HG03575 (cell line): ENCODE measurements around the gene TMEM86A.

Source experiments
- ATAC-seq: cut with Tn5 transposase; IDR thresholded peaks from one replicate; pipeline ENCODE4 v1.9.1; 2021; ENCODE audit not compliant: unreplicated experiment, insufficient number of reproducible peaks, low FRiP score; ENCODE audit errors: extremely low read depth

TMEM86A gene

GRCh38 chr11:18697576-18697975 lies 1.0 kb upstream of the TMEM86A start:
- ATAC-seq = no peak

DNA sequence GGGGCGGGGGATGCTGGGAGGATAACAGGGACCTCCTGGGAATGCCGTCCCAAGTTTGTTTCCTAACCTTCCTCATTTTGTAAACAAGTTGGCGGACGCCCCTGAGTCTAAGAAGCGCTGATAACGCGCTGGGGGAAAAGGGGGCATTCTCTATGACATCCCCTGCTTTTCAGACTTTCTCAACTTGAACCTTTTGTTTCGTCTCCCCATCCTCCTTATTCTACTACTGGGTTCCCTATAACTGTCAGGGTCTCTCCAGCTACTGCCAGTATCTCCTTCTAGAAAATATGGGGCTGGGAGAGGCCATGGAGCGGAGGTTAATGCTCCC lies 654 bp downstream of the TMEM86A start:
- no peak for ATAC-seq

- no peak for ATAC-seq
These were observed 1.3 kb downstream of the TMEM86A start for GRCh38 chr11:18699848-18700261.

DNA sequence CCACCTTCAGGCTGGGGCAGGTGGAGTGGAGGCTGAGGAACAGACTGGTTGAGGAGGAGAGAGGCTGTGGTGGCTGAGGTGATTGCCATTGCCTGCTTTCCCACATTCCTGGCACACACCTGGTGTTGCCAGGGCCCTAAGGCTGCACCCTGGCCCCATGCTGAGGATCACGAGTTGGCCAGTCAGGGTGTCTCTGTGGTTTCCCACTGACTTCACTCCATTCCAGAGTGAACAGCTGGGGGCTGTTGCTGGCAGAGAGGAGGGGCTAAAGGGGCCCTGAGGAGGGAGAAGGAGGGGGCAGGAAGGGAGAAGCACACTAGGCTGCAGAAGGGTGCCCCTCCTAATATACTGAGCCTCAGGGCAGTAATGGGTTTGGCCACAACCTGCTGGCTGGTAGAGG lies 1.8 kb downstream of the TMEM86A start:
- no peak for ATAC-seq

DNA sequence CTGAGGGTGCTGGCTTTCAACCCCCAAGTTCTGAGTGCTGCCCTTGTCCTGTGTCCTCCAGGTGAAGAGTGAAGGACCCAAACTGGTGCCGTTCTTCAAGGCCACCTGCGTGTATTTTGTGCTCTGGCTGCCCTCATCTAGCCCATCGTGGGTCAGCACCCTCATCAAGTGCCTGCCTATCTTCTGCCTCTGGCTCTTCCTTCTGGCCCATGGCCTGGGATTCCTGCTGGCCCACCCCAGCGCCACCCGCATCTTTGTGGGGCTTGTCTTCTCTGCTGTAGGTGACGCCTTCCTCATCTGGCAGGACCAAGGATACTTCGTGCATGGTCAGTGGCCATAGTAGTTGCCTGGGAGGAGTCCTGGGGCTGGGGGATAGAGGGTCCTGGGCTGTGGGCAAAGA lies 2.3 kb downstream of the TMEM86A start:
- ATAC-seq = no peak

DNA sequence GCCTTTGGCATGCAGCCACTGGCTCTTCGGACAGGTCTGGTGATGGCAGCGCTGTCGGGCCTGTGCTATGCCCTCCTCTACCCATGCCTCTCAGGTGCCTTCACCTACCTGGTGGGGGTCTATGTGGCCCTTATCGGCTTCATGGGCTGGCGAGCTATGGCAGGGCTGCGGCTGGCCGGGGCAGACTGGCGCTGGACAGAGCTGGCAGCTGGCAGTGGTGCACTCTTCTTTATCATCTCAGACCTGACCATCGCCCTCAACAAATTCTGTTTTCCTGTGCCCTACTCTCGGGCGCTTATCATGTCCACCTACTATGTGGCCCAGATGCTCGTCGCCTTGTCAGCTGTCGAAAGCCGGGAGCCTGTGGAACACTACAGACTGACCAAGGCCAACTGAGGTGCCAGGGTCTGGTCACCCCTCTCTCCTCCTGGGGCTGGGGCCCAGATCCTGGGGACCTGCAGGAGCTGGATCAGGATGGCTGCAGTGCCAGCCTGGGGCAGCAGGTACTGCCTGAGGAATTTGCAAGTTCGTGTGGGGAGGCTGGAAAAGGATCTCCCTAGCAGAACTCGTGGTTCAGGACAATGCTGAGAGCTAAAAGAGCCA lies 3.1 kb downstream of the TMEM86A start:
- ATAC-seq = no peak

- no peak for ATAC-seq
These were observed 4.6 kb downstream of the TMEM86A start for GRCh38 chr11:18703001-18703763.

GRCh38 chr11:18704045-18704645 lies 5.6 kb downstream of the TMEM86A start:
- no peak for ATAC-seq

GRCh38 chr11:18704698-18705097 lies 6.1 kb downstream of the TMEM86A start:
- ATAC-seq = no peak

GRCh38 chr11:18705651-18706281 lies 7.2 kb downstream of the TMEM86A start:
- ATAC-seq = no peak

- no peak for ATAC-seq
These were observed 8.0 kb downstream of the TMEM86A start for GRCh38 chr11:18706330-18707243.

DNA sequence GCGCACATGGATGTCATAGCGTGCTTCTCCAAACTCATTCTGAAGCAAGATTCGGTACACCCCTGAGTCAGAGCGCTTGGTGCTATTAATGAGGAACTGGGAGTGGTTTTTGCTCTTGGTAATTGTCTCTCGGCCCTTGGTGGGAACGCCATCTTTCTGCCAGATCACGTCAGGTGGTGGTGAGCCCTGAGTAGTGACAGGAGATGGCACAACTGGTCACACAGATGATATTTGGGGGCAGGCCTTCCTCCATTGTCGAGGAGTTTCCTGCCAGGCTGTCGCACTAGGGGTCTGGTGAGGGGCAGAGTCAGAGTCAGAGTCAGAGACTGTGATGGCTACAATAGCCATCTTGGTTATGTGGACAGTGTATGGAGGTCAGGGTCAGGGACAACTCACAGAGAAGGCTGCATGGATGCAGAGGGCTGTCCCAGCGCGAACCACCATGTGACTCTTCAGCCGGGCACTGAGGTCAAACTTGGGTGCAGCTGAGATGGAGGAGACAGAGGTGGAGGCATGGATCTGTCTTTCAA lies 9.3 kb downstream of the TMEM86A start:
- ATAC-seq = no peak

DNA sequence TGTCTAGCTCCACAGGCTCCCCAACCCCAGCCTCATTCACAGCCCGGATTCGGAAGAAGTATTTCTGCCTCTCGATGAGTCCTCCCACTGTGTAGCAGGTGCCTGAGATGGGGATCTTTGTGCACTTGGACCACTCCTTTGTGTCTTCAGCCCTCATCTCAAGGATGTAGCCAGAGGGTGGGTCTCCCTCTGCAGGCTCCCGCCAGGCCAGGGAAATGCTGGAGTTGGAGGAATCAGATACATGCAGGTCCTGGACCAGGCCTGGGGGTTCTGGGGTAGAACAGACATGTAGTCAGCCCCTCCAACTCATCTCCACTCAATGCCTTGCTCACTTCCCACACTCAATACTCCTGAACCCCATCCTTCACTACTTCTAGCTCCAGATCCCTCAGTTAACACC lies 10.8 kb downstream of the TMEM86A start:
- no peak for ATAC-seq

DNA sequence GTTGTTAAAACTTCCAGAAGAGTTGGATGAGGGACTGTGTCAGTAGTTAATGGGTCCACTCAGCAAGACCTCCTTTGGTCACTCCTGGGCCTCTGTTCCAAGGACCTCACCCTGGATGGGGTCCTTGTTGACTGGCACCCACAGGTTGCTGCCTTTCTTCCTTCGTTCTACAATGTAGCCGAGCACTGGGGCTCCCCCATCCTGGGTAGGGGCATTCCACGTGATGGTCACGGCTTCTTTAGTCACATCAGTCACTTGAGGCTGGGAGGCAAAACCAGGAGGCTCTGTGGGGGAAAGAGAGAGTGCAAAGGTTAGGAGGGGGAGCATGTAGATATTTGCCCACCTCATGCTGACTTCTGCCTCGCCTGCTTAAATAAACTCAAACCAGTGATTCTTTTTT lies 12.0 kb downstream of the TMEM86A start:
- no peak for ATAC-seq

DNA sequence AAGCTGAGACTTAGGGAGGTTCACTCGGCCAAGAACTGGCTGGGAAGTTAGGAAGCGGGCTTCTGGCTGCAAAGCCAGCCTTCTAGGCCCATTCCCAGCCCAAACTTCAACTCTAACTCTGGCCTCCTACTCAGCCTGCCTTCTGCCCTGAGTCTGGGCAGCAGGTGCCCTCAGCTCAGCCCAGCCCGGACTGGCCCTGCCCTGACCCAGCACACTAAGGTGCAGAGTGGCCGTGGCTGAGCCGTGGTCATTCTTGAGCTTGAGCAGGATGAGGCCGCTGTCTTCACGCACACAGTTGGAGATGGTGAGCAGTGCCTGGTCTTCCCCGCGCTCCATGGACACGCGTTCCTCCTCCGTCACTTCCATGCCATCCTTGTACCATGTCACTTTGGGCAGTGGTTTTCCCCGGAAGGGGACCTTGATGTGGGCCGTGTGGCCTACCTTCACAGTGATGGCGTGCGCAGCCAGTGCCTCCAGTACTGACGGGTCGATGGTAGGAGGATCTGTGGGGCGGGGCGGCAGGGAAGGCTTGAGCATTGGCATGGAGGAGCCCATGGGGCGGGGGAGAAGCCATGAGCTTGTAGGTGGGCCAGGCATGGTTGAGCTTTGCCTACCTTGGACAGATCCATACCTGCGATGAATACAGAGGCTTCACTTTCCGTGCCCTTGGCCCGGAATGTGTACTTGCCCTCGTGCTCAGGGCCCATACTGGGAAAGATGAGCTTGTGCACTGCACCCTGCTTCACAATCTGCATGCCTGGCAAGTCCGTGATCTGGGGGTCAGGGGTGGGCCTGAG lies 15.3 kb downstream of the TMEM86A start:
- no peak for ATAC-seq

DNA sequence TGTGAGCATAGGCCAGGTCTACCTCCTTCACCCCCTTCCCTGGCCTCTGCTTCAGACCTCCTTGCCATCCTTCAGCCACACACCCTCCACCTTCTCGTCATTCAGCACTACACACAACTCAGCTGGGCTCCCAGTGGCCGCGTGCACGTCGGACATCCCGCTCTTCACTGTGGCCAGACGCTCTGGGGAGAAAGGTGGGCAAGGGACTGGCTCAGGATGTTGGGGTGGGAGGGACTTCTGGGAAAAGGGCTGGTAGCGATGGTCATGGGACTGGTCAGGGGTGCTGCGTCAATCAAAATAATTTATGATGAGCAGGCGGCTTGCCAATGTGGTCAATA lies 15.8 kb downstream of the TMEM86A start:
- no peak for ATAC-seq

GRCh38 chr11:18715476-18715875 lies 16.9 kb downstream of the TMEM86A start:
- ATAC-seq = no peak

- ATAC-seq = no peak
These were observed 21.7 kb downstream of the TMEM86A start for GRCh38 chr11:18720091-18720807.
